ENCODE data around the gene MEOX1.
A peak's percentile ranks its signal among the peaks of the same experiment; 100 is the strongest.
"Not testable (repeated sequence)": the region's sequence is repeated elsewhere in the genome, so short reads cannot be mapped to it uniquely, and the experiment has no call there.

MEOX1 gene

DNA sequence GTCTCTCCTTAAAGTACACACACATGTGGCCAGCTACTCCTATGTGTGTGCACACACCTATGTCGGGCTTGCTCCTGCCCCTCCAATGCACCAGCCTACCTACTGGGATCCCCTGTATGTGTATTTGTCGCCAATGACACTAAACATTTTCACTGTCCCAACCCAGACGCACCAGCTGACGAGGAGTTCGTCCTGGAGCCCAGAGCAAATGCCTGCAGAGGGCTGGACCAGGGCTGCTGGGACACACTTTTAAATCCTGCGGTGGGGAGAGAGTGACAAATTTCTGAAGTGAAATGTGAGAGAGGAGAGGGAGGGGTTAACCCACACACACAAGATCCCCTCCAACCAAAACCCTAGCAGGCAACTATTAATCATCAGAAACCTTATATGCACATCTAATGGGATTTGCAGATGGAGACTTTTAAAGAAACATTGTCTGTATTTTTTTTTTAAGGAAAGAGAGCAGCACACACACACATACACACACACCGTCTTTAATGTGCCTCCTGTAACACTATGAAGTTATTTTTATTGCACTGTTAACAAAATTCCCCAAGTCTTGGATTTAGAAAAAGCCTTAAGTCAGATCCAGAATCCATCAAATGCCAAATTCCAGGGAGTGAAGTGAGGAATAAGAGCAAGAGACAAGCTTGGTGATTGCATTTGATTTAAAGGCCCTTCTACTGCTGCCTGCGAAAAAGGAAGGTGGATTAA lies at the start of gene MEOX1:
TSS of gene MEOX1 (minus strand) at position 224 of the 714 bp plus-strand sequence. CDS start 388 bp downstream, outside the sequence.
- DNase-seq: peak; percentile 87

- no peak for DNase-seq
Measured at GRCh38 chr17:43710101-43710500, 48.4 kb upstream of the MEOX1 start.

DNA sequence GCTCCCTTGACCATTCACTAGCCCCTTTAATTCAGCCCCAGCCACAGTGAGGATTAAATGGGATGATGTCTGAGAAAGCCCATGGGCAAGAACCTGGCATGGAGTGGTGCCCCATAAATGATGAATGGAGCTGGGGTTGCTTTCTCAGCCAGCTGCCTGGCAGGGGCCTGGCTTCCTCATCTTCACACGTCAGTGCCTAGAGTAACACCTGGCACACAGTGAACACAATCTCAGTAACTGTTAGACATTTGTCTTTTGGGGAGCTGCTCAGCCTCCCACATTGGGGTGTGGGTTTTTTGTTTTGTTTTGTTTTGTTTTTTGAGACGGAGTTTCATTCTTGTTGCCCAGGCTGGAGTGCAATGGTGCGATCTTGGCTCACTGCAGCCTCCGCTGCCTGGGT lies 47.5 kb upstream of the MEOX1 start:
- DNase-seq: no peak

DNA sequence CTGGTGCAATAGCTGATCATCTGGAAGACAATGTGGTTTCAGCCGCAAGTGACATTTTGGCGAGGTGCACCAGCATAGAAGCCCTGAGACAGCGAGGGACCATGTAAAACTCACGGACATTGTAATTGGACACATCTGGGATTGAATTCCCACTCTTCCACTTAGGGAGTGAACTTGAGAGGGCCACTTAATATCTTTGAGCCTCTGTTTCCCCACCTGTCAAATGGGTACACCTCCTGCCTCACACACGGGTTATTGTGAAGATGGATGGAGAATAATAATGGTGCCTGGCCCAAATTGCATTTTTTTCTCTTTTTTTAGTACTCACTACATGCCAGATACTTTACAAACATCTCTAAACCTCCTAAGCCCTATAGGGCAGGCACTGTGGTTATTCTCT lies 45.5 kb upstream of the MEOX1 start:
- no peak for DNase-seq

GRCh38 chr17:43706235-43706634 lies 44.5 kb upstream of the MEOX1 start:
- no peak for DNase-seq

DNA sequence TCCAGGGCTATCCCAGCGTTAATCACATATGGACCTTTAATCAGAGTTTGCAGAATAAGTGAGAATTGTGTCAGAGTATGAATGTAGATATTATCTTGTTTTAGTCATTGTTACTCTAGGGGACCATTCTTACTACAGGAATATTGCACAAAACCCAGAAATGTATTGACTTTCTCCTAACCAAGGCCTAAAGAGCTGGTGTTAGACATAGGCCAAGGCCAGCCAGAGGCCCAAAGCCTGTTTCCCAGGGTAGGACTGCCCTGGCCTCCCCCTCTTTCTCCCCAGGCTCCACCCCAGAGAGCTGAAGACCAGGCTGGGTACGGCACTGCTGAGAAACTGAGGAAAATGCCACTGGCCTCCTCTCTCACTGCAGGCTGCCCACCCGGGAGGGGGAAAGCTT lies 41.9 kb upstream of the MEOX1 start:
- no peak for DNase-seq

DNA sequence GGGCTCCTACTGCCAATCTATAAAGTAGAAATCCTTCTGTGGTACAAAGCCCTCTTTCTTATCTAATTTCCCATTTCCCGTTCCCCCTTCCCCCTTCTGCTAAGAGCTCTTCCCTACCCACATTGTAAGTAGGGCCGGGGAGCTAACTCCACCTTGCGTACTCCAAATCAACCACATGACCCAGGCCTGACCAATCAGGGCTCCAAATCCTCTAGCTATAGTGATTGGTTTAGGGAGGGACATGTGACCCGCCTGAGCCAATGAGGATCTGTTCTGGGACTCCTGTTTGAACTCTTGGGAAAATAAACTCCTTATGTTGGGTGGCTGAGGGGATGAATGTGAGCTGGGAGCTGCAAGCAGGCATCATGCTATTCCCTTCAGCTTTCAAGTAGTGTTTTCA lies 40.9 kb upstream of the MEOX1 start:
- DNase-seq: no peak

GRCh38 chr17:43701318-43701743 lies 39.6 kb upstream of the MEOX1 start:
- DNase-seq: peak; percentile 74

GRCh38 chr17:43699438-43699756 lies 37.7 kb upstream of the MEOX1 start:
- DNase-seq: no peak

DNA sequence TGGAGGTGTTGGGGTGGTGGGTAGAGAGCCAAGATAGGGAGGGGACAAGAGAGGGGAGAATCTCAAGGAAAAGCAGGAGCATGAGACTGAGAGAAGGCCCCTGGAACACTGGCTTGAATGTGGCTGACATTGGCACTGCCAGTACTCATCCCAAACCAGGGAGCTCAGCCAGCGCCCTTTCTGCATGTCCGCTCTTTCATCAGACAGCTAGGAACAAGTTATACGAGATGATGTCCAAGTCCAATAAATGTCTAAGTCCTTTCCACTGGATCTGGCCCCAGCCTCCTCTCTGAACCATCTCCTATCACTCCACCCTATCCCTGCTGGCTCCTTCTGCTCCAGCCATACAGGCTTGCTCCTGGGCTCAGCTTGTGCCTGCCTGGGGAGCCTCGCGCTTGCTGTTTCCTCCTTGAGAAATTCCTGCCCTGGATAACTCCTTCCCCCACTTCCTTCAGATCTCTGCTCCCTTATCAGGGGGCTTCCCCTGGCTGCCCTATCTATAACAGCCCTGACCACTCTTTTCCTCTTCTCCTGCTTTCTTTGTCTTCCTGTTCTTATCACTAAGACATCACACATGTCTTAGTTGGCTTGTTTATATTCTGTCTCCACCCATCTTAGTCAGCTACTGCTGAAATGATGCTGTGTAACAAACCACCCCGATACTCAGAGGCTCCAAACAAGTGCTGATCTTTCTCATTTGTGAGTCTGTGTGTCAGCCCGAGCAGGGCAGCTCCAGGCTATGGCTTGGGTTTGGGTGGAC lies 37.1 kb upstream of the MEOX1 start:
- no peak for DNase-seq

GRCh38 chr17:43697937-43698336 lies 36.2 kb upstream of the MEOX1 start:
- no peak for DNase-seq

- no peak for DNase-seq
Measured at GRCh38 chr17:43696891-43697290, 35.2 kb upstream of the MEOX1 start.

DNA sequence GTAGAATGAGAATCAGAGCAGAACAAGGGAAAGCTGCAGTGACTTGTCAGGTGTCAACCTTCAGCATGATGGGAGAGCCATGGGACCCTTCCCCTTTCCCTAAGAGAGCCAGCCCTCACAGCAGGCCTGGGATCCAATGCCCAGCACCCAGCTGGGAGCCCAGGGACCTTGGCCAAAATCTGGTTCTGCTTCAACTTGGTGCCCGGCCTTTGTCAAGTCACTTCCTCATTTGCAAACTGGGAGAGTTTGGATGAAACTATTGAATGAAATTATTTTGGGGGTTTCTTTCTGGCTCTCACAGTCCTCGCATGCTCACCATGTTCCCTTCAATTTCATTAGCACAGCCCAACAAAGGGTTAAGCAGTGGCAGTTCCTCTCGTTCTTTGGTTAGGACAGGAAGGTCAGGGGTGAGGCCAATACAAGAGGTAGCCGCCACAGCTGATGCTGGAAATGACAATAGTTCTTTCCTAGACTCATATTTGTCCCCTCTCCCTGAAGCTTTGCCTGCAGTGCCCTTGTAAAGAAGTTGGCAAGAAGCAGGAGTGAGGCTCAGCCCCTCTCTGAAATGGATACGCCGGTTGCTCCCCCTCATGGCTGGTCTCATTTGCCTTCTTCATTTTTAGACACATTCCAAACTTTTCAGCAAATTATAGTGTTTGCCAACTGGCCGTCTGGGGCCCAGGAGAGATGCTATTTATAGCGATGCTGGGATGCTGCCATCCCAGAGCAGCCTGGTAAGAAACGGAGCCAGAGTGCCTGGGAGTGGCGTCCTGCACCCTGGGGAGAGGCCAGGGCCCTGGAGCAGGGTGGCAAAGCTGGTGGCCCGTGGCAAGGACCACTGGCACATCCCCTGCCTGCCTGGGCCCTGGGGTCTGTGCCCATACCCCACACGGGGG lies 34.5 kb upstream of the MEOX1 start:
- peak; percentile 62 for DNase-seq

DNA sequence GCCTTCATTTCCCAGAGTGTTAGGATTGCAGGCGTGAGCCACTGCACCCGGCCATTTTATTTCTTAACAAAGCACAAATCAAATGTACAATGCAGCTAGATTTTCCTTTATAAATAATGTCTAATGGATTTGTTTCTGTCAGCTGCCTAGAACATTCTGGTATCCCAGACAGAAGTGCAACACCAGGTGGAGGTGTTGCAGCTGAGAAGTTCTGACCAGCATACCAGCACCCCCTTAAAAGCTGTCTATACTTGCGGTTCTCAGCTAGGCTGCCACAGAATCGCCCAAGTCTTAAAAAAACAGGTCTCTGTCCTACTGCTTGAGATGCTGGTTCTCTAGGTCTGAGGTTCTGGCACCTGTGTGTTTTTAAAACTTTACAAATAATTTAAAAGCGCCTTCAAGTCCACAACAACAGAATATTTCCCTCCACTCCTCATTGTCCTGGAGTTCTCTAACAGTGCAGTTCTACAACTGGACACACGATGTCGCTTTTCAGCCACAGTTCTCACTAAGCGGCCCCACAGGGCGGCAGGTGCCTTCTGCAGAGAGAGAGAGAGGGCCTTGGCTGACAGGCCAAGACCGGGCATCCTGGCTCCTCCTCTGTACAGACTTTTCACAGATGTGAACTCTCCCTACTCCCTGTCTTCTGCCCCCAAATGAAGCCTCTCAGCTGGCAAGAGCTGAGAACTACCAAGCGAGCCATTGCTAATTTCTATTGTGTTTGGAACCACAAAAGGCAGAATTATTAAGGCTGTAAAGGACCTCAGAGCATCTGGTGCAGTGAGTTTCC lies 32.6 kb upstream of the MEOX1 start:
- peak; percentile 78 for DNase-seq

DNA sequence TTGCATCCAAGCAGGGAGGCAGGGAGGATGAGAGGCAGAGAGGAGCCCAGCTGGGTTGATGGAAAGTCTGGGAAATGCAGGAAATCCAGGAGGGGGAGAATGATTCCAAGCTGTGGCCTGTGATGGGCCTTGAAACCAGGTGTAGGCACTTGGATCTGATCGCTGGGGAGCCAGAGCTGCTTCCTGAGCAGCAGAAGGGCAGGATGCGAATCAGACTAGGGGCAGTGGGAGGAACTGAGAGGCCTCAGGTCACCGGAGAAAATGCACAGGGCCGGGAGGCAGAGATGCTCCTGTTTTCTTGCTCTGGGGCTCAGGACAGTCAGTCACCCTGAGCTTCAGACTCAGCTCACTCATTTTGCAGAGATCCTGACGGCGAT lies 29.6 kb upstream of the MEOX1 start:
- DNase-seq: no peak

GRCh38 chr17:43690624-43691316 lies 29.0 kb upstream of the MEOX1 start:
- no peak for DNase-seq

GRCh38 chr17:43689814-43690213 lies 28.1 kb upstream of the MEOX1 start:
- DNase-seq: no peak

DNA sequence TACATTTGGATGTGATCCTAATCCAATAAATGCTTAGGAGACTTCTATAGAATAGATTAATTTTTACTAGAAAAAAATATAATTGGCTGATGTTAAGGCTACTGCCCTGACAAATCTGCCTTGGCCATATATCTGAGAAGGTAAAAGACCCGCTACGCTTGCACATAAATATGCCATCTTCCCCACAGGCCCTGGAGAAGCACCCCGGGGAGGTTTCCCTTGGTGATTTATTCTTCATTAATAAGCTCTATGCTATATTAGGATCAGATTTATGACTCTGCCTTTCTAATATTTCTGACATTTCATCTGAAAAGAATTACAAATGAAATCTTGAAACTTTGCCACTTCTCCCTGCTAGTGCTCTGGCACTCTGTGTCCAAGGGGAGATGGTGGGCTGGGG lies 27.4 kb upstream of the MEOX1 start:
- no peak for DNase-seq

DNA sequence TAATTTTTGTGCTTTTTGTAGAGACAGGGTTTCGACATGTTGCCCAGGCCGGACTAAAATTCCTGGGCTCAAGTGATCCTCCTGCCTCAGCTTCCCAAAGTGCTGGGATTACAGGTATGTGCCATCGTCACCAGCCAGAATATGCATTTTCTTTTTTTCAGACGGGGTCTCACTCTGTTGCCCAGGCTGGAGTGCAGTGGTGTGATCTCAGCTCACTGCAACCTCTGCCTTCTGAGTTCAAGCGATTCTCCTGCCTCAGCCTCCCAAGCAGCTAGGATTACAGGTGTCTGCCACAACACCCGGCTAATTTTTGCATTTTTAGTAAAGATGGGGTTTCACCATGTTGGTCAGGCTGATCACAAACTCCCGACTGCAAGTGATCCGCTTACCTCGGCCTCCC lies 25.2 kb upstream of the MEOX1 start:
- DNase-seq: not testable (repeated sequence)

GRCh38 chr17:43683928-43684653 lies 22.4 kb upstream of the MEOX1 start:
- no peak for DNase-seq

DNA sequence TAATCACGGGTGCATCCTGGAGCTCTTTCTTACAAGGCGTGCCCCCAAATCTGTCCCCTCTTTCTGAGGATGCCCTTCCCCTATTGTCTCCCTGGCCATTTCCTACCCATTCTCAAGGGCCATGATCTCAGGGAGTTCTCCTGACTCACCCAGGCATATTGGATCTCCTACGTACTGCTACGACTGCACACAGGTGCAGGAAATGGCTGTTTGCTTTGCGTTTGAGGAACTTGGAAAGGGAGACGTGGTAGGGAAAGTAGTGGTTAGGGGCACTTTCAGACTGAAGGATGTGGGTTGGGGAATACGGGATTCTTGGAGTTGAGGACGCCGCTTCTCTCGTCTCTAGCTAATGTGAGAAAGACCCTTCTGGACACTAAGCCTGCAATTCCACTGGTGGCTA lies 18.7 kb upstream of the MEOX1 start:
- no peak for DNase-seq
